Measurements from ENCODE around the gene BEND2.
"Not testable (repeated sequence)": the region's sequence is repeated elsewhere in the genome, so short reads cannot be mapped to it uniquely, and the experiment has no call there.

The BEND2 gene

GRCh38 chrX:18220786-18221185 lies at the start of gene BEND2:
BEND2 (minus strand) TSS chrX:18220886; CDS start chrX:18220750, 136 bp downstream.
- no peak for DNase-seq (ENCODE audit: low spot score)

- DNase-seq (ENCODE audit: low spot score) = no peak
Observed at GRCh38 chrX:18255059-18255458, 34.4 kb upstream of the BEND2 start.

- DNase-seq (ENCODE audit: low spot score) = no peak
Observed at GRCh38 chrX:18252644-18253359, 32.1 kb upstream of the BEND2 start.

- not testable (repeated sequence) for DNase-seq (ENCODE audit: low spot score)
Observed at GRCh38 chrX:18229646-18230045, 9.0 kb upstream of the BEND2 start.

GRCh38 chrX:18228069-18228468 lies 7.4 kb upstream of the BEND2 start:
- no peak for DNase-seq (ENCODE audit: low spot score)

- DNase-seq (ENCODE audit: low spot score) = no peak
Observed at GRCh38 chrX:18227458-18227857, 6.8 kb upstream of the BEND2 start.

GRCh38 chrX:18210470-18210869 lies 10.2 kb downstream of the BEND2 start:
- DNase-seq (ENCODE audit: low spot score) = no peak

- no peak for DNase-seq (ENCODE audit: low spot score)
Observed at GRCh38 chrX:18206657-18207056, 14.0 kb downstream of the BEND2 start.

GRCh38 chrX:18203631-18204030 lies 17.1 kb downstream of the BEND2 start:
- no peak for DNase-seq (ENCODE audit: low spot score)

GRCh38 chrX:18194688-18195087 lies 26.0 kb downstream of the BEND2 start:
- DNase-seq (ENCODE audit: low spot score) = no peak

- DNase-seq (ENCODE audit: low spot score) = no peak
Observed at GRCh38 chrX:18179446-18179845, 41.2 kb downstream of the BEND2 start.

GRCh38 chrX:18174971-18175370 lies 45.7 kb downstream of the BEND2 start:
- no peak for DNase-seq (ENCODE audit: low spot score)

- DNase-seq (ENCODE audit: low spot score) = no peak
Observed at GRCh38 chrX:18174209-18174608, 46.5 kb downstream of the BEND2 start.

GRCh38 chrX:18173494-18174180 lies 47.0 kb downstream of the BEND2 start:
- DNase-seq (ENCODE audit: low spot score) = no peak

- no peak for DNase-seq (ENCODE audit: low spot score)
Observed at GRCh38 chrX:18172970-18173369, 47.7 kb downstream of the BEND2 start.

- no peak for DNase-seq (ENCODE audit: low spot score)
Observed at GRCh38 chrX:18170910-18171309, 49.8 kb downstream of the BEND2 start.

- DNase-seq (ENCODE audit: low spot score) = no peak
Observed at GRCh38 chrX:18166068-18166467, 54.6 kb downstream of the BEND2 start.

GRCh38 chrX:18160369-18160768 lies 60.3 kb downstream of the BEND2 start:
- no peak for DNase-seq (ENCODE audit: low spot score)

- no peak for DNase-seq (ENCODE audit: low spot score)
Observed at GRCh38 chrX:18158963-18159362, 61.7 kb downstream of the BEND2 start.

- no peak for DNase-seq (ENCODE audit: low spot score)
Observed at GRCh38 chrX:18151649-18152048, 69.0 kb downstream of the BEND2 start.

- no peak for DNase-seq (ENCODE audit: low spot score)
Observed at GRCh38 chrX:18151157-18151556, 69.5 kb downstream of the BEND2 start.

- DNase-seq (ENCODE audit: low spot score) = no peak
Observed at GRCh38 chrX:18149454-18149853, 71.2 kb downstream of the BEND2 start.

- DNase-seq (ENCODE audit: low spot score) = no peak
Observed at GRCh38 chrX:18146954-18147353, 73.7 kb downstream of the BEND2 start.

GRCh38 chrX:18146009-18146408 lies 74.7 kb downstream of the BEND2 start:
- DNase-seq (ENCODE audit: low spot score) = no peak
